Endometrial microvascular endothelial cells (primary cell): Measurements from ENCODE around the gene PDPK1. TPM values are rescaled to one million over a fixed set of nuclear protein-coding genes. Genes with fewer than 3 reads are reported as not detected.
"Not testable (repeated sequence)": the region's sequence is repeated elsewhere in the genome, so short reads cannot be mapped to it uniquely, and the experiment has no call there.

Source experiments
- in situ Hi-C: cut with HindIII; loops from 2 replicates; pipeline ENCODE4 v1.10.0; 2017; ENCODE audit warnings: low sequenced_read_pairs, low pct_unique_long_range_greater_than_20kb; ENCODE audit errors: inconsistent ontology term
- total RNA-seq: library from RNA; depleted of rRNA; stranded (reverse); fragments of >200 nt; gene quantifications from one replicate; pipeline ENCODE4 v1.2.3, GENCODE V29; 2015; ENCODE audit errors: inconsistent ontology term

PDPK1 gene
- total RNA-seq, 1 donor from 2014 or later: 15.5 TPM

GRCh38 chr16:2575839-2576238 lies 38.0 kb downstream of the PDPK1 start:
- in situ Hi-C loops: not testable (repeated sequence)

DNA sequence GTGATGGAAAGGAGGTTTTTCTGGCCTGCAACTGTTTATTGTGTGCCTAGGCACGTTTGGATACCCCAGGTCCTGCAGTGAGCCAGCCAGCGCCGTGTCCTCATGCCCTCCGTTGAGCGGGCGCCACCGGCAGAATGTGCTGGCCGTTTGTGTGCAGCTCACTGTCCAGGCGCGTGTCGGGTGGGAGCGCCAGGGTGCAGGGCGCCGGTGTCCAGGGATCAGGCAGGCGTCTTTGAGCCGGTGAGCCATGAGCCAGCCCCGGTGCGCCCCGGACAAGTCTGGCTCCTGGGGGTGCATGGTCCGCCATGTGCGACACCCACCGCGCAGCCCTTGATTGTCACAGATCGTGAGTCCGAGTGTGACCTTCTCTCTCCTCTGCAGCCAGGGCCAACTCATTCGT lies 39.2 kb downstream of the PDPK1 start:
- in situ Hi-C loops: not testable (repeated sequence)

- in situ Hi-C loops: not testable (repeated sequence)
These were observed 41.1 kb downstream of the PDPK1 start for GRCh38 chr16:2578905-2579304.

GRCh38 chr16:2580143-2580542 lies 42.3 kb downstream of the PDPK1 start:
- in situ Hi-C loops: not testable (repeated sequence)

DNA sequence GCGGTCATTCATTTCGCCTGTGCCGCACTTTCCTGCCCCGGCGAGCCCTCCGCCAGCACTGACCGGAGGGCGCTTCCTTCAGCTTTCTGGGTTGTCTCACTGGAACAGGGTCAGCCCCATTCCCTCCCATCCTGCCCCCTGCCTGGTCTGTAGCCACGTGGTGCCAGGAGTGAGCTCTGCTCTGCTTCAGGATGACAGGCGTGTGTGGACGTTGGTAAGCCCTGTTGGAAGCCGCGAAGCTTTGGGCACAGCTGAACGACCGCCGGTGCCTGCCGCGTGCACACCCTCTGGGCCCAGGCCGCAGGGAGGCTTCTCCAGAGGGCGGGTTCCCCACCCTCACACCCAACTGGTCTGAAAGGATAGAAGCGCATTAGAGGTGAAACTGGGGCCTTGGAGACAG lies 43.0 kb downstream of the PDPK1 start:
- in situ Hi-C loops: not testable (repeated sequence)

DNA sequence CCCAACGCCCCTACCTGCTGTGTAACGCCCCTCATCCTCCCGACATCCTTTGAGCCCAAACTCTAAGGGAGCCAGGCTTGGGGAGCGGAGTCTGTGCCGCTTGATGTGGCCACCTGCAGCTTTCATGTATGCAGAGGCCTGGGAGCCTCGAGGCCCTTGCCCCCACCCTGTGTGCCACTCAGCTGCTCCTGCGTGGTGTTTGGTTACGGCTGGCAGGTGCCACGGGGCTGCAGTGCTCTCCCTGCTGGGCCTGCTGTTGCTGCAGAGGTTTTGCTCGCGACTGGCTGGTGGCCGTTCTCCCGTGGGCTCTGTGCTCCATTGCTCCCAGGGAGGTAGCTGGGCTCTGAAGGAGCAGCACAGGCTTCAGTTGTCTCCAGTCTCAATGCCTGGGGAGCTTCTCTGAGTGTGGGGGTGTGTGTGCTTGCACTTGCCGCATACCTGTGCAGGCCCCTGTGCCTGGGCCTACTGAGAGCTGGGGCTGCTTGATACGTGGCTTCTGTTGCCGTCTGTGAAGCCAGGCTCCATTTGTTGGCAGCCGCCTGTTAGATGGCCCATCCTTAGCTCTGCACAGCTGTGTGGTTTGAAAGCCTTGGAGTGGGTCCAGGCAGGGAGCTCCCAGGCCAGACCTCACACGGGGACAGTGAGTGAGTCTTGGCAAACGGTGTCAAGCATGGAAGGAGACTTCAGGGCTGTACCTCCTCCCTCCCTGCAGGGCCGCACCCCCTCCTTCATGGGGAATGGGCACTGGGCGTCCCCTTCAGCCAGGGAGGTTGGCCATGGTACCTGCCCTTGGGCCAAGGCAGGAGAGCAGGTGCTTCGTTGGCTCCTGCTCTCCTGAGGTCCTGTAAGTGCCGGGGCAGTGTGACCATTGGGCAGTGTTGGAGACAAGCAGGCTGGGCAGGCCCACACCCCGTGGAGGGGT lies 47.2 kb downstream of the PDPK1 start:
- in situ Hi-C loops: no loop called here

- in situ Hi-C loops: no loop called here
These were observed 47.8 kb downstream of the PDPK1 start for GRCh38 chr16:2585651-2586081.

- in situ Hi-C loops: no loop called here
These were observed 48.4 kb downstream of the PDPK1 start for GRCh38 chr16:2586241-2586640.

- in situ Hi-C loops: no loop called here
These were observed 49.2 kb downstream of the PDPK1 start for GRCh38 chr16:2586901-2587480.

DNA sequence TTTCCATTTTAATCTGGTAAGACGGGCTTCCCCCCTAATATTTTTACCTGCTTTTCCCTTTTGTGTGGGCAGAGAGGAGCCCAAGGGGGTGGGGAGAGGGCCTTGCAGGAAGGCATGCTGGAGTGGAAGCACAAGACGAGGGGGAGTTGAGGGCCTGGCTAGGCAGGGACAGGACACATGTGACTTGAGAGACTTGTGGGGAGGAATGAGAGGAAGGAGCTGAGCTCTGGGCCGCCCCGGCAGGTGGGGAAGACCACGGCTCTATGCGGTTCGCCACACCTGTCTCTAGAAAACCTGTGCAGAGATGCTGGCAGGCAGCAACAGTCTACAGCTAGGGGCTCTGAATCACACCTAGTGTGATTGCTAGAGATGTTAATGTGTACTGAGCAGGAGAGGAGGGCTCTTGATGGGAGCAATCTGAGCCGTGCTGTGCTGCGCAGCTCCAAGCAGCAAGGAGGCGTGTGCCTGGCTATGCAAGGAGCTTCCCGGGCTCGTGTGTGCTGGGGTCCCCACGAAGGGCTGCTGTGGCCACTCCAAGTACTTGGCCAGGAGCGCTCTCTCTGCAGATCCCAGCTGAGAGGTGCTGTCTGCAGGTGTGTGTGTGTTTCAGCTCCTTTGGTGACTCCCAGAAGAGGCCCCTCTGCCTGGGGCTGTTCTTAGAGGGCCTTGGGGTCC lies 50.2 kb downstream of the PDPK1 start:
- in situ Hi-C loops: no loop called here

GRCh38 chr16:2591476-2592240 lies 53.8 kb downstream of the PDPK1 start:
- in situ Hi-C loops: no loop called here

- in situ Hi-C loops: no loop called here
These were observed 55.0 kb downstream of the PDPK1 start for GRCh38 chr16:2592786-2593185.

DNA sequence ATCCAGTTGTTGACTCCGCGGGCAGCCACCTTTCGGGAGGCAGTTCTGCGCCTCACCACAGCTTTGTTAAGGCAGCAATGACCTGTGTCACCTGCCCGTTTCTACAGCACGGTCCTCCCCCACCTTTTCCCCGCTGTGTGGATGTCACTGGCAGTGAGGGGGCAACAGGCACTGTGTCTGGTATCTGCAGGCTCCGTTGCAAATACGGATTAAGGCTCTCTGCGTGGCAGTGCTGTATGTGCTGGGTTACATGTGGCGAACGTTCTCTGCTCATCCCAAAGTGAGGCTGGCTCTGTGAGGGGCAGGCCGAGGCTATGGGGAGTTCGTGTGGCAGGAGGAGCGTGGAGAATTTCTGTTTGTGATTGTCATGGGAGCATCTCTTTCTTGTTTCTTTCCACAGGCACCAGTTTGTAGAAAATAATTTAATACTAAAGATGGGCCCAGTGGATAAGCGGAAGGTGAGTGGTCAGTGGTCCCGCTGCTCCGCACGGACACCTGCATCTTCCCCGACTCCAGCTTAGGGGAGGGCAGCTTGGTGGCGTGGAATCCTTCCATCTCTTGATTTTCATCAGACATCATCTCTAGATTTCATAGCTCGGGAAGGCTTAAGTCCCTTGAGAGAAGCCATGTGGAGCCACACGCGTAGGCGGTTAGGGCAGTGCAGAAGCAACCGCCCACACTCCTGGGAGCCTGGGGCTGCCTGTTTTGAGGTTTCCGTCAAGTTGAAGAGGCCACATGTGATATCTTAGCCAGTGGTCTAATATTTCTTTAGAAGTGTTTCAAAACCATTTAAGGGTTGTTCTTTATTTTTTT lies 57.8 kb downstream of the PDPK1 start:
- in situ Hi-C loops: no loop called here

- in situ Hi-C loops: no loop called here
These were observed 59.1 kb downstream of the PDPK1 start for GRCh38 chr16:2596747-2597559.

DNA sequence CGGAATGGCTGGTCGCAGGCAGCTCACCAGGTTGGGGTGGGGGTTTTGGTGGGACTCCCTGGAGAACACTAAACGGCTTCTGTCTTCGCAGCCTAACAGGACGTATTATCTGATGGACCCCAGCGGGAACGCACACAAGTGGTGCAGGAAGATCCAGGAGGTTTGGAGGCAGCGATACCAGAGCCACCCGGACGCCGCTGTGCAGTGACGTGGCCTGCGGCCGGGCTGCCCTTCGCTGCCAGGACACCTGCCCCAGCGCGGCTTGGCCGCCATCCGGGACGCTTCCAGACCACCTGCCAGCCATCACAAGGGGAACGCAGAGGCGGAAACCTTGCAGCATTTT lies 59.7 kb downstream of the PDPK1 start:
- in situ Hi-C loops: no loop called here

DNA sequence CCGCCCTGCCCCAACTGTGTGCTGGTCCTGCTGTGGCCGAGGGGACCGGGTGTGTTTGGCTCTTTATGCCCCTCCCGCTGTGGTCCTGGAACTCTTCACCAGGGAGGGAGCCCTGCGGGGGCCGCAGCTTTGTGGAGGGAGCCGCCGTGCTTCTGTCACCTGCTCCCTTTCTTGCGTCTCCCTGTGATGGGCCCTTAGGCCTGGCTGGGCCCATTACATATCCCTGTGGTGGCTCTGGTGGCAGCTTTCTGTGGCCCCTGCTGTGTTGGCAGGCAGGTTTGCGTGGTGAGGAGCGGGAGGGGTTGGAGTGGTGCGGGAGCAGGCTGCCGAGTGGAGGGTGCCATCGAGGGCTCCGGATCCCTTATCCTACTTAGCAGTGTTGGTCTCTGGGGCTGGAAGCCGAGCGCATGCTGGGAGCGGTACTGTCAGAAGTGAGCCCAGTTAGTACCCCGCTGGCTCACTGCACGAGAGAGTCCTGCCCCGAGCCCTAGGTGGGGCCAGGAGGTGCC lies 60.4 kb downstream of the PDPK1 start:
- in situ Hi-C loops: no loop called here

DNA sequence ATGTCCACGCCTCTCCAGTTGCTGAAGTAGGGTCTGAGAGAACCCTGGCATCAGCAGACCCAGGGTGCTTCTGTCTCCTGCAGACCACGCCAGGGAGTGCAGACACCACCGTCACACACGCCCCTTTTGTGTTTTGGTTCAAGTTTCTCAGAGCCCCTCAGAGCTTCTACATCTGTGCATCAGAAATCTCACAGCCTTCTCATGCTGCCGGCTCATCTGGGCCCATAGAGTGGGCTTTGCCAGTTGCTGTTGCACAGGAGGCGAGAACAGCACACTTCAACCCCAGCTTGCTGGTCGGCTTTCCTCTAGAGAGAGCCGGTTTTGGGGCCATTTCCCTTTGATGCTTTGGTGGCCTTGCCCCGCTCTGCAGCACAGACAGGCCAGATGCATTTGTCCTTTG lies 60.9 kb downstream of the PDPK1 start:
- in situ Hi-C loops: no loop called here
